ENCODE results near the gene CBFB. TPM values are rescaled to one million over a fixed set of nuclear protein-coding genes. Genes with fewer than 3 reads are reported as not detected.

Gene CBFB
- total and polyA plus RNA-seq, 2 of the 4 experiments (the other 2 are of a cell fraction): 44.2 to 48.0 TPM

GRCh38 chr16:67087291-67087690, 58.3 kb downstream of the CBFB start:
- Histone ChIP-seq H4K91ac (ENCODE audit: insufficient read depth, low read depth, low read length) (no peak overlapping the region), H2BK5ac (ENCODE audit: low read depth, low read length, poor library complexity, severe bottlenecking) (no peak overlapping the region), H4K20me1 (ENCODE audit: insufficient read depth, low read length) (peaks cover 4% of the 10 kb centered on the region; the same call in 1 of the 2 replicates), H3K4me3 (ENCODE audit: insufficient read depth, low read depth, low read length) (no peak overlapping the region), H3K79me1 (ENCODE audit: low read depth in 1 of 2, low read length in 2 of 2) (peaks cover 13 to 47% of the 10 kb centered on the region in 2 experiments), H3K4me2 (ENCODE audit: low read depth, low read length) (no peak overlapping the region), H3K4ac (ENCODE audit: low read depth, low read length) (no peak overlapping the region), H3K18ac (ENCODE audit: low read depth, low read length) (no peak overlapping the region), H3K9me3 (ENCODE audit: control insufficient read depth, insufficient read depth, low read length) (no peaks in the 10 kb centered on the region), H3K27ac (ENCODE audit: insufficient read depth, low read length) (no peak overlapping the region), H2BK20ac (ENCODE audit: low read depth, low read length) (no peak overlapping the region), H3K56ac (ENCODE audit: extremely low read depth, insufficient read depth, low read length) (no peak overlapping the region), H3K4me1 (ENCODE audit: control insufficient read depth, insufficient read depth, low read length) (peaks cover 12% of the 10 kb centered on the region), H3K27me3 (ENCODE audit: control insufficient read depth, insufficient read depth, low read length) (no peaks in the 10 kb centered on the region), H2AK5ac (ENCODE audit: low read depth, low read length) (no peak overlapping the region), H3K14ac (replicated peaks; ENCODE audit: low read depth, low read length) (no peak overlapping the region), H3K9me1 (ENCODE audit: insufficient read depth, low read length) (peaks cover 6% of the 10 kb centered on the region), H2BK120ac (ENCODE audit: low read depth, low read length) (no peak overlapping the region), H4K8ac (ENCODE audit: low read depth in 2 of 2, low read length in 2 of 2) (no peak overlapping the region), H2AFZ (replicated peaks; ENCODE audit: low read length, poor library complexity) (no peak overlapping the region), H2AK9ac (replicated peaks; ENCODE audit: low read depth, low read length, poor library complexity) (no peak overlapping the region), H4K5ac (ENCODE audit: low read depth, low read length) (no peak overlapping the region), H3K36me3 (ENCODE audit: control insufficient read depth, insufficient read depth, low read length) (no peaks in the 10 kb centered on the region), H2BK15ac (ENCODE audit: low read depth, low read length) (no peak overlapping the region), H3K9ac (ENCODE audit: low read depth, low read length) (no peak overlapping the region), H3K23ac (ENCODE audit: low read depth, low read length) (no peak overlapping the region)
- dilution Hi-C loops (cut with HindIII; ENCODE audit: low sequenced_read_pairs, unreplicated experiment) (no loop called here), in situ Hi-C loops (cut with MboI; ENCODE audit: low sequenced_read_pairs) (no loop called here), intact Hi-C loops (cut with micrococcal nuclease) (no loop called here)
- CTCF ChIA-PET: interaction anchor here (0.7 to 1.3 kb wide), 2 partner anchors 12 to 214 kb away, joined by 3 to 4 read pairs; no protein-coding TSS in a partner anchor
- no peak for DNase-seq
- BruUV-seq (replicated peaks): no TSS peak
- ATAC-seq (ENCODE audit: low read depth): no peak
- POLR2A ChIA-PET (ENCODE audit: unreplicated experiment): no interaction called here
- WGBS, 2 experiments (ENCODE audit: extremely low coverage in 2 of 2, insufficient read length in 1 of 2): no CpG with 5 or more reads among the region's 1 CpG
- TF ChIP-seq ELK1 (IDR thresholded peaks at IDR 0.05; ENCODE audit: borderline replicate concordance, low read depth, low read length) (no peak), MAZ (IDR thresholded peaks at IDR 0.05; ENCODE audit: borderline replicate concordance, low read depth, low read length) (no peak)

Measured in IMR-90 (cell line).